HepG2 (cell line): Measurements from ENCODE around the gene TLN1. TPM values are rescaled to one million over a fixed set of nuclear protein-coding genes. Genes with fewer than 3 reads are reported as not detected.

ENCODE experiments used
- EEA1 ChIP-seq: sonication (generic); formaldehyde crosslinking; IDR thresholded peaks from 2 replicates; pipeline ENCODE4 v1.5.1; 2020; ENCODE audit warnings: mild to moderate bottlenecking, missing genetic modification reagents, borderline replicate concordance
- ELF1 ChIP-seq: sonication (generic); formaldehyde crosslinking; IDR thresholded peaks from 2 replicates; pipeline ENCODE4 v1.4.0; 2020; ENCODE audit warnings: missing genetic modification reagents
- ETV5 ChIP-seq: IDR thresholded peaks from 2 replicates; pipeline ENCODE4 v1.6.1; 2018; ENCODE audit warnings: missing biosample characterization, missing genetic modification reagents, inconsistent platforms, borderline replicate concordance
- KAT7 ChIP-seq: IDR thresholded peaks from 2 replicates; pipeline ENCODE4 v1.6.1; 2018; ENCODE audit warnings: borderline replicate concordance, missing compliant biosample characterization
- MED1 ChIP-seq: sonication (generic); formaldehyde crosslinking; IDR thresholded peaks from 2 replicates; pipeline ENCODE4 v1.4.0; 2020; ENCODE audit warnings: missing genetic modification reagents
- MEF2D ChIP-seq: sonication (generic); formaldehyde crosslinking; IDR thresholded peaks from 2 replicates; pipeline ENCODE4 v1.5.1; 2020; ENCODE audit warnings: mild to moderate bottlenecking, missing genetic modification reagents
- MYPOP ChIP-seq: sonication (generic); formaldehyde crosslinking; IDR thresholded peaks from 2 replicates; pipeline ENCODE4 v1.8.1; 2023; ENCODE audit warnings: mild to moderate bottlenecking, moderate library complexity, missing genetic modification reagents
- PRDM10 ChIP-seq: sonication (generic); formaldehyde crosslinking; IDR thresholded peaks from 2 replicates; pipeline ENCODE4 v1.4.0; 2020; ENCODE audit warnings: low read depth, missing genetic modification reagents
- REXO4 ChIP-seq: sonication (generic); formaldehyde crosslinking; IDR thresholded peaks from 2 replicates; pipeline ENCODE4 v1.8.0; 2022; ENCODE audit warnings: missing genetic modification reagents, mild to moderate bottlenecking, borderline replicate concordance
- TRAFD1 ChIP-seq: sonication (generic); formaldehyde crosslinking; IDR thresholded peaks from 2 replicates; pipeline ENCODE4 v1.5.1; 2020; ENCODE audit warnings: missing genetic modification reagents, mild to moderate bottlenecking, borderline replicate concordance
- ZMYM3 ChIP-seq: sonication (generic); formaldehyde crosslinking; IDR thresholded peaks from 2 replicates; pipeline ENCODE4 v1.5.1; 2020; ENCODE audit warnings: mild to moderate bottlenecking, missing genetic modification reagents
- ZNF160 ChIP-seq: sonication (generic); formaldehyde crosslinking; IDR thresholded peaks from 2 replicates; pipeline ENCODE4 v1.8.0; 2022; ENCODE audit warnings: mild to moderate bottlenecking, inconsistent platforms, missing genetic modification reagents
- ZNF431 ChIP-seq: sonication (generic); formaldehyde crosslinking; IDR thresholded peaks from 2 replicates; pipeline ENCODE4 v1.9.0; 2022; ENCODE audit warnings: missing genetic modification reagents, low read depth, mild to moderate bottlenecking, borderline replicate concordance
- ZNF556 ChIP-seq: sonication (generic); formaldehyde crosslinking; IDR thresholded peaks from 2 replicates; pipeline ENCODE4 v1.4.0; 2020; ENCODE audit warnings: mild to moderate bottlenecking, missing genetic modification reagents, borderline replicate concordance
- ZNF644 ChIP-seq: IDR thresholded peaks from 2 replicates; pipeline ENCODE4 v1.6.1; 2016; ENCODE audit warnings: low read depth
- ZNF674 ChIP-seq: sonication (generic); formaldehyde crosslinking; IDR thresholded peaks from 2 replicates; pipeline ENCODE4 v1.5.0; 2020; ENCODE audit warnings: low read depth, mild to moderate bottlenecking, missing genetic modification reagents
- ZNF761 ChIP-seq: sonication (generic); formaldehyde crosslinking; conservative IDR thresholded peaks from 2 replicates; pipeline ENCODE4 v1.4.0; 2020; ENCODE audit warnings: mild to moderate bottlenecking, missing genetic modification reagents
- polyA plus RNA-seq, 8 experiments: library from polyadenylated mRNA; depleted of rRNA in 3 of 8; stranded (reverse) in 7 of 8; unstranded in 1 of 8; fragments of >200 nt; fragmentation: Illumina TruSeq in 4 of 8; extraction: Trizol in 4 of 8; gene quantifications; 2 replicates each; pipeline versions ENCODE4 v1.2.1 to v1.2.3, GENCODE V29; 2011 to 2016; ENCODE audit warnings: low read depth in 4 of 8, missing spikeins in 1 of 8, mixed read lengths in 1 of 8; ENCODE audit not compliant: insufficient read depth in 1 of 8
- total RNA-seq, 5 experiments: library from RNA; depleted of rRNA; stranded (reverse); fragments of >200 nt; fragmentation: Illumina TruSeq; extraction: Trizol; gene quantifications; 2 replicates each; pipeline ENCODE4 v1.2.3, GENCODE V29; 2016; ENCODE audit warnings: low read depth in 1 of 5
- TF ChIP-seq, protein P1 (sequence below): IDR thresholded peaks from 2 replicates; pipeline ENCODE4 v1.6.1; 2016; ENCODE audit warnings: mild to moderate bottlenecking, missing biosample characterization, missing genetic modification reagents
- TF ChIP-seq, protein P2 (sequence below): IDR thresholded peaks from 2 replicates; pipeline ENCODE4 v1.6.1; 2016; ENCODE audit warnings: low read depth

The TLN1 gene
- total and polyA plus RNA-seq, 2 of the 13 experiments (the other 11 are each of a cell fraction or from before 2014, with no cell fraction given), result 35.2 to 51.8 TPM

- TF ChIP-seq ZMYM3 (peak; percentile 65), REXO4 (CRISPR knock-in tag) (peak; percentile 85; the same call in 1 of the 2 replicates), TRAFD1 (CRISPR knock-in tag) (no peak), ZNF761 (CRISPR knock-in tag) (peak; percentile 74; the same call in 1 of the 2 replicates), ETV5 (peak; percentile 97), ZNF644 (CRISPR knock-in tag) (no peak), EEA1 (CRISPR knock-in tag) (no peak; the same call in 1 of the 2 replicates), ELF1 (peak; percentile 90), PRDM10 (CRISPR knock-in tag) (0 out of 2 replicates have a peak, but pooled peaks have one; percentile 59), MED1 (CRISPR knock-in tag) (peak; percentile 78), ZNF431 (CRISPR knock-in tag) (peak; percentile 72; the same call in 1 of the 2 replicates), MEF2D (CRISPR knock-in tag) (0 out of 2 replicates have a peak, but pooled peaks have one; percentile 7), MYPOP (CRISPR knock-in tag) (peak; percentile 95), ZNF556 (CRISPR knock-in tag) (peak; percentile 74; the same call in 1 of the 2 replicates), KAT7 (CRISPR knock-in tag) (no peak; the same call in 1 of the 2 replicates), ZNF160 (CRISPR knock-in tag) (no peak; the same call in none of the 2 replicates), ZNF674 (CRISPR knock-in tag) (no peak)
- TF ChIP-seq, protein P1, sequence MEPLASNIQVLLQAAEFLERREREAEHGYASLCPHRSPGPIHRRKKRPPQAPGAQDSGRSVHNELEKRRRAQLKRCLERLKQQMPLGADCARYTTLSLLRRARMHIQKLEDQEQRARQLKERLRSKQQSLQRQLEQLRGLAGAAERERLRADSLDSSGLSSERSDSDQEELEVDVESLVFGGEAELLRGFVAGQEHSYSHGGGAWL (CRISPR knock-in tag), result peak; percentile 89
- TF ChIP-seq, protein P2, sequence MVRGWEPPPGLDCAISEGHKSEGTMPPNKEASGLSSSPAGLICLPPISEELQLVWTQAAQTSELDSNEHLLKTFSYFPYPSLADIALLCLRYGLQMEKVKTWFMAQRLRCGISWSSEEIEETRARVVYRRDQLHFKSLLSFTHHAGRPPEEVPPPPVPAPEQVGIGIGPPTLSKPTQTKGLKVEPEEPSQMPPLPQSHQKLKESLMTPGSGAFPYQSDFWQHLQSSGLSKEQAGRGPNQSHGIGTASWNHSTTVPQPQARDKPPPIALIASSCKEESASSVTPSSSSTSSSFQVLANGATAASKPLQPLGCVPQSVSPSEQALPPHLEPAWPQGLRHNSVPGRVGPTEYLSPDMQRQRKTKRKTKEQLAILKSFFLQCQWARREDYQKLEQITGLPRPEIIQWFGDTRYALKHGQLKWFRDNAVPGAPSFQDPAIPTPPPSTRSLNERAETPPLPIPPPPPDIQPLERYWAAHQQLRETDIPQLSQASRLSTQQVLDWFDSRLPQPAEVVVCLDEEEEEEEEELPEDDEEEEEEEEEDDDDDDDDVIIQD (CRISPR knock-in tag), result peak; percentile 32; the same call in 1 of the 2 replicates
Observed at GRCh38 chr9:35664531-35665470, 67.2 kb downstream of the TLN1 start, which contains the start of gene ARHGEF39 (continued).
